Breast epithelium (tissue), 4 donors: ENCODE results near the gene ERGIC2. TPM values are rescaled to one million over a fixed set of nuclear protein-coding genes. Genes with fewer than 3 reads are reported as not detected.
"Not testable (repeated sequence)": the region's sequence is repeated elsewhere in the genome, so short reads cannot be mapped to it uniquely, and the experiment has no call there.

Experiments
- DNase-seq, 2 donors: peaks; one replicate each; pipeline ENCODE4 v3.0.0-alpha.2; 2019; ENCODE audit warnings: low spot score in 2 of 2
- H3K27ac ChIP-seq, 2 donors: fragments of 200-600 bp; sonication (generic) in 1 of 2; one replicate each; pipeline ENCODE4 v1.5.1; 2016 to 2019; ENCODE audit warnings: mild to moderate bottlenecking in 1 of 2
- H3K27me3 ChIP-seq, 2 donors: fragments of 200-600 bp; sonication (generic) in 1 of 2; one replicate each; pipeline versions ENCODE4 v1.5.1 to v1.6.0; 2017 to 2019; ENCODE audit warnings: control low read depth in 1 of 2, mild to moderate bottlenecking in 1 of 2
- H3K36me3 ChIP-seq: fragments of 200-600 bp; one replicate; pipeline ENCODE4 v1.5.1; 2019
- H3K4me1 ChIP-seq, 2 donors: fragments of 200-600 bp; sonication (generic); one replicate each; pipeline ENCODE4 v1.5.1; 2016 to 2019; ENCODE audit warnings: control low read depth in 1 of 2
- H3K4me3 ChIP-seq, 3 donors: fragments of 200-600 bp; sonication (generic); 1 replicate in 2 of 3; 2 replicates in 1 of 3; pipeline ENCODE4 v1.5.1; 2016 to 2019; ENCODE audit warnings: mild to moderate bottlenecking in 3 of 3, moderate library complexity in 2 of 3
- H3K9me3 ChIP-seq, 2 donors: fragments of 200-600 bp; sonication (generic) in 1 of 2; one replicate each; pipeline ENCODE4 v1.5.1; 2016 to 2019; ENCODE audit warnings: control low read depth in 1 of 2
- POLR2A ChIP-seq: fragments of 450-650 bp; IDR thresholded peaks from one replicate; pipeline ENCODE4 v1.6.1; 2016; ENCODE audit warnings: antibody characterized with exemption, mild to moderate bottlenecking, moderate library complexity
- POLR2AphosphoS5 ChIP-seq, 3 donors: sonication (generic); formaldehyde crosslinking; IDR thresholded peaks; one replicate each; pipeline ENCODE4 v1.6.1; 2017; ENCODE audit warnings: antibody characterized with exemption in 3 of 3
- intact Hi-C: fragments of 100-400 bp; cut with DNase I; formaldehyde crosslinking; loops from one replicate; pipeline ENCODE4 v1.15.1; 2023; ENCODE audit warnings: low total_unique reads
- total RNA-seq, 3 donors: library from RNA; depleted of rRNA; stranded (reverse); fragments of >200 nt; gene quantifications; one replicate each; pipeline ENCODE4 v1.1.0, GENCODE V29; 2016
- TF ChIP-seq, protein P1 (sequence below), 3 donors: fragments of 450-650 bp; IDR thresholded peaks; one replicate each; pipeline ENCODE4 v1.5.1; 2016 to 2017; ENCODE audit warnings: antibody characterized with exemption in 3 of 3, mild to moderate bottlenecking in 3 of 3, moderate library complexity in 3 of 3

Gene ERGIC2
- total RNA-seq, 3 donors from 2014 or later: 23.9 to 80.2 (median 46.1) TPM

DNA sequence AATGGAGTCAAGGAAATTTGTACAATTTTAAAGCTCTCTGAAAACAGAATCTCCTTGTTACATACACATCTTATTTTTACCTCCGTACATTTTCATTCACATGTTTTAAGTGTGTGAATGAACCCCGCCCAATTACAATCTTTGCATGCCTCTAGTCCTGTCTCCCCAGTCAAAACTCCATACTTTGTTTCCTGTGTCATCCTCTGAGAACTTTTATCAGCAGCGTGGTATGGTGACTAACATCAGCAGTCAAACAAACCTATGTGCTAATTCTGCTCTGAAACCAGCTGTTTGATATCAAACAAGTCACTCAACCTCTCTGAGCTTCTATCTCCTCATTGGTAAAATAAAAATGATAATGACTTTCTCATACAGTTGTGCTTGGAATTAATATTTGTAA, 15.8 kb upstream of the ERGIC2 start:
- Histone ChIP-seq H3K4me1 (no peaks in the 10 kb centered on the region), H3K4me3 (no peak overlapping the region), H3K27me3 (no peaks in the 10 kb centered on the region), H3K9me3 (no peaks in the 10 kb centered on the region), H3K36me3 (no peaks in the 10 kb centered on the region), H3K27ac (no peak overlapping the region)
- DNase-seq: no peak
- no peak for TF ChIP-seq POLR2A
- TF ChIP-seq, protein P1, sequence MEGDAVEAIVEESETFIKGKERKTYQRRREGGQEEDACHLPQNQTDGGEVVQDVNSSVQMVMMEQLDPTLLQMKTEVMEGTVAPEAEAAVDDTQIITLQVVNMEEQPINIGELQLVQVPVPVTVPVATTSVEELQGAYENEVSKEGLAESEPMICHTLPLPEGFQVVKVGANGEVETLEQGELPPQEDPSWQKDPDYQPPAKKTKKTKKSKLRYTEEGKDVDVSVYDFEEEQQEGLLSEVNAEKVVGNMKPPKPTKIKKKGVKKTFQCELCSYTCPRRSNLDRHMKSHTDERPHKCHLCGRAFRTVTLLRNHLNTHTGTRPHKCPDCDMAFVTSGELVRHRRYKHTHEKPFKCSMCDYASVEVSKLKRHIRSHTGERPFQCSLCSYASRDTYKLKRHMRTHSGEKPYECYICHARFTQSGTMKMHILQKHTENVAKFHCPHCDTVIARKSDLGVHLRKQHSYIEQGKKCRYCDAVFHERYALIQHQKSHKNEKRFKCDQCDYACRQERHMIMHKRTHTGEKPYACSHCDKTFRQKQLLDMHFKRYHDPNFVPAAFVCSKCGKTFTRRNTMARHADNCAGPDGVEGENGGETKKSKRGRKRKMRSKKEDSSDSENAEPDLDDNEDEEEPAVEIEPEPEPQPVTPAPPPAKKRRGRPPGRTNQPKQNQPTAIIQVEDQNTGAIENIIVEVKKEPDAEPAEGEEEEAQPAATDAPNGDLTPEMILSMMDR (IDR thresholded peaks at IDR 0.05): no peak
- intact Hi-C loops: no loop called here

DNA sequence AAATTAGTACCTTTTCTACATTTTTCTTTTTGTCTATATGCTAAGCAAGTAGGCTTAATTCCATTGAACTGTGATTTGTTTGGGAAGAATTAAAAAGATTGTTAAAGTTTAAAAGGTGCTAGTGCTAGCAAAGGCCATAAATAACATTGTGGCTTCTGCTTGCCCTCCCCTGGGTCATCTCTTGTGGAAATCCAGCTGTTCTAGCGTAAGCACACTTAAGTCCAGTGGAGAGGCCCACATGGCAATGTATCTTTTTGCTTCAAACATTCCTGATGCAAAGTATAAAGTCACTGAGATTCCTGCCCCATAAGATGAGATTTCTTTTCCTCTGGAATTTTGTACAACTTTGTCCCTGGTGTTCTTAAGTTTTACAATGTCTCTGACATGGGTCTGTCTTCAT, 14.4 kb upstream of the ERGIC2 start:
- Histone ChIP-seq H3K4me1 (no peaks in the 10 kb centered on the region), H3K27ac (no peak overlapping the region), H3K4me3 (no peak overlapping the region), H3K36me3 (no peaks in the 10 kb centered on the region), H3K9me3 (no peaks in the 10 kb centered on the region), H3K27me3 (no peaks in the 10 kb centered on the region)
- intact Hi-C loops: no loop called here
- no peak for DNase-seq
- no peak for TF ChIP-seq POLR2AphosphoS5 (IDR thresholded peaks at IDR 0.05)
- no peak for TF ChIP-seq POLR2A

DNA sequence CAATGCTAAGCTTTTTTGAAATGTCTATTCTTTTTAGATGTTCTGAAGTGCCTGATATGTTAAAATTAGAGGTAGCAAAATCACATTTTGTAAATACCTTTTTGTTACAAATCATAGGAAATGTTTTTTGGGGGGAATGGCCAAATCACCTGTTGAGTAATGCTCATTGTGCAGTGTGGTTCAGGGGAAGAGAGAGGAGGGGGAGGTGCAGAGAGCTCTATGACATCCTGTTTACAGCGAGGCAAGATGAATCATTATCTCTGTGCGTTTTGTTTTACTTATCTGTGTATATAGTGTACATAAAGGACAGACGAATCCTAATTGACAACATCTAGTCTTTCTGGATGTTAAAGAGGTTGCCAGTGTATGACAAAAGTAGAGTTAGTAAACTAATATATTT, 9.4 kb upstream of the ERGIC2 start:
- intact Hi-C loops, H3K9me3 ChIP-seq, H3K27me3 ChIP-seq, DNase-seq, H3K4me3 ChIP-seq, H3K27ac ChIP-seq, H3K4me1 ChIP-seq, H3K36me3 ChIP-seq: not testable (repeated sequence)

DNA sequence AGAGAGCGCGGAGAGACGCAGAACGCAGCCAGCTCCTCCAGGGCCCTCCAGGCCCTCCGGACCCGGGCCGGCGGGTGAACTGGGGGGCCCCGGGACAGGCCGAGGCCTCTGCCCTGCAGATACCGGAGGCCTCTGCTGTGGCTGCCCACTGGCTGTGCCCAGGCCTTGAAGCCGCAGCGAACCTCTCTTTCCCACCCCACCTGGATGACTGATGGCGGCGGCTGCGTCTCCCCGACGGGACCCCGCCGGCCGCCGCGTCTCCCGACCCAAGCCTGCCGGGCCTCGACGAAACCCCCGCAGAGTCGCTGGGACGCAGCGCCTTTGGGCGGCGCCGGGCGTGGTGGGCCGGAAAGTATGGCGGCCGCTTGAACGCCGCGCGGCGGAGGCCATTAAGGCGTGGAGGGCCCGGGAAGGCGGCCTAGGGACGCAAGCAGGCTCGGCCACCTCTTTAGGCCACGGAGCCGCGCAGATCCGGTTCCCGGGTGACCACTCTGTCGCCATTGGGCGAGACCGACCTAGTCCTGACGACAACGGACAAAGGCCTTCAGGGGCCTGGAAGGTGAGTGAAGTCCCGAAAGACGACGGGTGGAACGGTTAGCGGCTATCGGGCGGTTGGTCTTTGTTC, 8.4 kb upstream of the ERGIC2 start:
- TF ChIP-seq, protein P1 (IDR thresholded peaks at IDR 0.05): no peak
- TF ChIP-seq POLR2AphosphoS5 (IDR thresholded peaks at IDR 0.05) (no peak), POLR2A (no peak)
- Histone ChIP-seq H3K9me3 (no peaks in the 10 kb centered on the region), H3K36me3 (no peaks in the 10 kb centered on the region), H3K27me3 (no peaks in the 10 kb centered on the region), H3K27ac (no peak overlapping the region), H3K4me3 (no peak overlapping the region), H3K4me1 (no peaks in the 10 kb centered on the region)
- DNase-seq: no peak
- intact Hi-C loops: no loop called here

DNA sequence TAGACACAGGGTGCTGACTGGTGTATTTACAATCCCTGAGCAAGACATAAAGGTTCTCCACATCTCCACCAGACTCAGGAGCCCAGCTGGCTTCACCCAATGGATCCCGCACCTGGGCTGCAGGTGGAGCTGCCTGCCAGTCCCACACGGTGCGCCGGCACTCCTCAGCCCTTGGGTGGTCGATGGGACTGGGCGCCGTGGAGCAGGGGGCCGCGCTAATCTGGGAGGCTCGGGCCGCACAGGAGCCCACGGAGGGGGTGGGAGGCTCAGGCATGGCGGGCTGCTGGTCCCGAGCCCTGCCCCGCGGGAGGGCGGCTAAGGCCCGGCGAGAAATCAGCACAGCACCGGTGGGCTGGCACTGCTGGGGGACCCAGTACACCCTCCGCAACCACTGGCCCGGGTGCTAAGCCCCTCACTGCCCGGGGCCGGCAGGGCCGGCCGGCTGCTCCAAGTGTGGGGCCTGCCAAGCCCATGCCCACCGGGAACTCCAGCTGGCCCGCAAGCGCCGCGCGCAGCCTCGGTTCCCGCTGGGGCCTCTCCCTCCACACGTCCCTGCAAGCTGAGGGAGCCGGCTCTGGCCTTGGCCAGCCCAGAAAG, 5.2 kb upstream of the ERGIC2 start:
- H3K9me3 ChIP-seq, DNase-seq, H3K36me3 ChIP-seq, H3K27ac ChIP-seq, H3K27me3 ChIP-seq, H3K4me1 ChIP-seq, H3K4me3 ChIP-seq, intact Hi-C loops: not testable (repeated sequence)

DNA sequence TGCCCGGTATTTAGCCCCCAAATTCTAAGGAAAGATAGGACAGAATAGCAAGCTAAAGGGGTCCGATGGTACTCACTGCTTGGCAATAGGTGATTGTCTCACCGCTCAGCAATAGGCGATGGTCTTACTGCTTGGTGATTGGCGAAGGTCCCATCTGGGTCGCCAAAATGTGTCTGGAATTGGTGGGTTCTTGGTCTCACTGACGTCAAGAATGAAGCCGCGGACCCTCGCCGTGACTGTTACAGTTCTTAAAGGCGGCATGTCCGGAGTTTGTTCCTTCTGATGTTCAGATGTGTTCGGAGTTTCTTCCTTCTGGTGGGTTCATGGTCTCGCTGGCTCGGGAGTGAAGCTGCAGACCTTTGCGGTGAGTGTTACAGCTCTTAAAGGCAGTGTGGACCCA, 4.2 kb upstream of the ERGIC2 start:
- DNase-seq, H3K27ac ChIP-seq, H3K4me1 ChIP-seq, H3K4me3 ChIP-seq, H3K9me3 ChIP-seq, intact Hi-C loops, H3K36me3 ChIP-seq, H3K27me3 ChIP-seq: not testable (repeated sequence)

DNA sequence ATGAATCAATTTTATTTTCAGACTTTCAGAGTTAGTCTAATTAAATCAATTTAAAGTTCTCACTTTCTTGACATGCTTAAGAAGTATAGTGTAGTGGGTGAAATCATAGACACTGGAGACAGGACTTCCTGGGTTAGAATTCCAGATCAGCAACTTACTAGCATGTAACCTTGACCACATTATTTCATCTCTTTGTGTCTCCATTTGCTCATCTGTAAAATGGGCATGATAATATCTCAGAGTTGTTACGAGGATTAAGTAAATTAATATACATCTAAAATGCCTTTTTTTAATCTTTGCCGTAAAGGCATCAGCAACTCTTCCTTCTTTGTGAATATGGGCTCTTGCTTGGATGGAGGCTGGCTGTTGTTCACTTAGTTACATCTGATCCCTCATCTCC, 1.3 kb upstream of the ERGIC2 start:
- Histone ChIP-seq H3K4me3 (no peak overlapping the region), H3K27ac (no peak overlapping the region), H3K9me3 (no peaks in the 10 kb centered on the region), H3K4me1 (no peaks in the 10 kb centered on the region), H3K27me3 (no peaks in the 10 kb centered on the region), H3K36me3 (no peaks in the 10 kb centered on the region)
- intact Hi-C loops: no loop called here
- DNase-seq: no peak
- TF ChIP-seq POLR2AphosphoS5 (IDR thresholded peaks at IDR 0.05) (no peak), POLR2A (no peak)
- TF ChIP-seq, protein P1 (IDR thresholded peaks at IDR 0.05): no peak
